ENCODE data around the gene CYP2F1.

DNA sequence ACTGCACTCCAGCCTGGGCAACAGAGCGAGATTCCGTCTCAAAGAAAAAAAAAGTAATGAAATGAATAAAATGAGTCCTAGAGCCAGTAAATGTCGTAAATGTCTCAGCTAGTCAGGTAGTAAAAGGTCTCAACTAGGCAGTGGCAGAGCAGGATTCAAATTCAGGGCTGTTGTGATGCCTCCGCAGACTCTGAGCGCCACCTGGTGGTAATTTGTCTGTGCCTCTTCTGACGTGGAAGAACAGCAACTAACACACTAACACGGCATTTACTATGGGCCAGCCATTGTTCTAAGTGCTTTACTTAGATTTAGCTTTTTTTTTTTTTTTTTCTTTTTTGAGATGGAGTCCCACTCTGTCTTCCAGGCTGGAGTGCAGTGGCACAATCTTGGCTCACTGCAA lies 30.2 kb downstream of the CYP2F1 start:
- TF ChIP-seq POLR2A (IDR thresholded peaks at IDR 0.05) (no peak), EP300 (IDR thresholded peaks at IDR 0.05) (no peak)
- TF ChIP-seq, protein P1, sequence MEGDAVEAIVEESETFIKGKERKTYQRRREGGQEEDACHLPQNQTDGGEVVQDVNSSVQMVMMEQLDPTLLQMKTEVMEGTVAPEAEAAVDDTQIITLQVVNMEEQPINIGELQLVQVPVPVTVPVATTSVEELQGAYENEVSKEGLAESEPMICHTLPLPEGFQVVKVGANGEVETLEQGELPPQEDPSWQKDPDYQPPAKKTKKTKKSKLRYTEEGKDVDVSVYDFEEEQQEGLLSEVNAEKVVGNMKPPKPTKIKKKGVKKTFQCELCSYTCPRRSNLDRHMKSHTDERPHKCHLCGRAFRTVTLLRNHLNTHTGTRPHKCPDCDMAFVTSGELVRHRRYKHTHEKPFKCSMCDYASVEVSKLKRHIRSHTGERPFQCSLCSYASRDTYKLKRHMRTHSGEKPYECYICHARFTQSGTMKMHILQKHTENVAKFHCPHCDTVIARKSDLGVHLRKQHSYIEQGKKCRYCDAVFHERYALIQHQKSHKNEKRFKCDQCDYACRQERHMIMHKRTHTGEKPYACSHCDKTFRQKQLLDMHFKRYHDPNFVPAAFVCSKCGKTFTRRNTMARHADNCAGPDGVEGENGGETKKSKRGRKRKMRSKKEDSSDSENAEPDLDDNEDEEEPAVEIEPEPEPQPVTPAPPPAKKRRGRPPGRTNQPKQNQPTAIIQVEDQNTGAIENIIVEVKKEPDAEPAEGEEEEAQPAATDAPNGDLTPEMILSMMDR (IDR thresholded peaks at IDR 0.05): peak in 5 of 7 experiments; percentile 61 to 88 (median 81)
